Vagina (tissue), 2 donors: Measurements from ENCODE around the gene SLC46A3. TPM values are rescaled to one million over a fixed set of nuclear protein-coding genes. Genes with fewer than 3 reads are reported as not detected.

ENCODE experiments used
- DNase-seq, 2 donors: peaks; one replicate each; pipeline ENCODE4 v3.0.0-alpha.2; 2017; ENCODE audit errors: extremely low spot score in 2 of 2
- H3K27ac ChIP-seq: fragments of 200-600 bp; sonication (generic); one replicate; pipeline ENCODE4 v1.5.1; 2019
- H3K27me3 ChIP-seq: fragments of 200-600 bp; sonication (generic); one replicate; pipeline ENCODE4 v1.5.1; 2019
- H3K36me3 ChIP-seq, 2 donors: fragments of 200-600 bp; sonication (generic); one replicate each; pipeline ENCODE4 v1.5.1; 2017 to 2019
- H3K4me1 ChIP-seq: fragments of 200-600 bp; sonication (generic); one replicate; pipeline ENCODE4 v1.5.1; 2019
- H3K4me3 ChIP-seq, 2 donors: fragments of 200-600 bp; sonication (generic); 1 replicate in 1 of 2; 2 replicates in 1 of 2; pipeline ENCODE4 v1.5.1; 2016 to 2019
- H3K9me3 ChIP-seq: fragments of 200-600 bp; sonication (generic); one replicate; pipeline ENCODE4 v1.5.1; 2019
- POLR2A ChIP-seq, 2 donors: fragments of 450-650 bp; IDR thresholded peaks; one replicate each; pipeline ENCODE4 v1.6.1; 2017; ENCODE audit warnings: antibody characterized with exemption in 2 of 2, mild to moderate bottlenecking in 2 of 2, moderate library complexity in 2 of 2
- POLR2AphosphoS5 ChIP-seq, 2 donors: sonication (generic); formaldehyde crosslinking; IDR thresholded peaks; one replicate each; pipeline ENCODE4 v1.9.0; 2017; ENCODE audit warnings: antibody characterized with exemption in 2 of 2, mild to moderate bottlenecking in 2 of 2, low read depth in 1 of 2; ENCODE audit not compliant: insufficient read depth in 1 of 2
- intact Hi-C: fragments of 100-400 bp; cut with DNase I; formaldehyde crosslinking; loops from one replicate; pipeline ENCODE4 v1.15.1; 2023
- total RNA-seq: library from RNA; depleted of rRNA; stranded (reverse); fragments of >200 nt; gene quantifications from one replicate; pipeline ENCODE4 v1.2.3, GENCODE V29; 2016
- TF ChIP-seq, protein P1 (sequence below), 3 experiments: fragments of 450-650 bp in 2 of 3; fragments of 200-600 bp in 1 of 3; sonication (generic) in 1 of 3; IDR thresholded peaks; one replicate each; pipeline ENCODE4 v1.5.1; 2017 to 2019; ENCODE audit warnings: antibody characterized with exemption in 3 of 3, mild to moderate bottlenecking in 2 of 3, moderate library complexity in 2 of 3

The SLC46A3 gene
- total RNA-seq, 1 donor from 2014 or later, result 5.2 TPM

DNA sequence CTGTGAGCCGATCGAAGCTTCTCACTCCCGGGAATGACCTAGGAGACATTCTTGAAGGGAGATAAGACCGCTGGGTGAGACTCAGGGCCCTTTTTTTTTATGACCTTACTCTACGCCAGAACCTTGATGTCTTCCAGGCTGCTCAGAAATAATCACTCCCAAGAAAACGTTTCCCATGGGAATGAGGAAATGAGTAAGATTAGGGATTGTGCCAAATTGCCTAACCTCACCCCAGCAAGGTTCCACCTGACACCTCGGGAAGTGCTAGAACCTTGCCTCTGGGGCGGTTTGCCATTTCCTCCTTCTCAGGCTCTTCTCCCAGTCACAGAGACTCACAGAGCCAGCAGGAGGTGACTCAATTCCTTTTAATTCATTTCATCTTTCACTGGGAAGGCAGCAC lies 2.3 kb downstream of the SLC46A3 start:
- no peak overlapping the region for H3K4me3 ChIP-seq
- TF ChIP-seq, protein P1, sequence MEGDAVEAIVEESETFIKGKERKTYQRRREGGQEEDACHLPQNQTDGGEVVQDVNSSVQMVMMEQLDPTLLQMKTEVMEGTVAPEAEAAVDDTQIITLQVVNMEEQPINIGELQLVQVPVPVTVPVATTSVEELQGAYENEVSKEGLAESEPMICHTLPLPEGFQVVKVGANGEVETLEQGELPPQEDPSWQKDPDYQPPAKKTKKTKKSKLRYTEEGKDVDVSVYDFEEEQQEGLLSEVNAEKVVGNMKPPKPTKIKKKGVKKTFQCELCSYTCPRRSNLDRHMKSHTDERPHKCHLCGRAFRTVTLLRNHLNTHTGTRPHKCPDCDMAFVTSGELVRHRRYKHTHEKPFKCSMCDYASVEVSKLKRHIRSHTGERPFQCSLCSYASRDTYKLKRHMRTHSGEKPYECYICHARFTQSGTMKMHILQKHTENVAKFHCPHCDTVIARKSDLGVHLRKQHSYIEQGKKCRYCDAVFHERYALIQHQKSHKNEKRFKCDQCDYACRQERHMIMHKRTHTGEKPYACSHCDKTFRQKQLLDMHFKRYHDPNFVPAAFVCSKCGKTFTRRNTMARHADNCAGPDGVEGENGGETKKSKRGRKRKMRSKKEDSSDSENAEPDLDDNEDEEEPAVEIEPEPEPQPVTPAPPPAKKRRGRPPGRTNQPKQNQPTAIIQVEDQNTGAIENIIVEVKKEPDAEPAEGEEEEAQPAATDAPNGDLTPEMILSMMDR (IDR thresholded peaks at IDR 0.05), result no peak
- TF ChIP-seq POLR2AphosphoS5 (IDR thresholded peaks at IDR 0.05; ENCODE audit: insufficient read depth in 1 of 2, low read depth in 1 of 2) (no peak), POLR2A (IDR thresholded peaks at IDR 0.05) (no peak)
- peaks cover 28% of the 10 kb centered on the region for H3K4me1 ChIP-seq
- no peak for DNase-seq
- H3K27me3 ChIP-seq, result no peaks in the 10 kb centered on the region
- peaks cover 0 to 2% of the 10 kb centered on the region in 2 donors for H3K36me3 ChIP-seq
- no peak overlapping the region for H3K27ac ChIP-seq
- no peaks in the 10 kb centered on the region for H3K9me3 ChIP-seq
- intact Hi-C loops, result no loop called here

DNA sequence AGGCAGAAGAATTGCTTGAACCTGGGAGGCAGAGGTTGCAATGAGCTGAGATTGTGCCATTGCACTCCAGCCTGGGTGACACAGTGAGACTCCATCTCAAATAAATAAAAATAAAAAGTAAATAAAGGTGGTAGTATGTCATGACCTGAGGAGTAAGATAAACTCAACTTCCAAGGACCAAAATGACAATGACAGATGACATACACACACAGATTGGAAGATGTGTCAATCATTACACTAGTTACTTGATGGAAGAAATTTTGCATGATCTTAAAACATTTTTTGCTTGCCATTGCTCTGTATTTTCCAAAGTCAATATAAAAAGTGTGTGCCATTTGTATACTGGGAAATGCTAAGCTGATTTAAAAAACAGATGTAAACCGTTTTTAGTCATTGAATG lies 4.1 kb downstream of the SLC46A3 start:
- H3K36me3 ChIP-seq, result peaks cover 0 to 2% of the 10 kb centered on the region in 2 donors
- no peak for DNase-seq
- H3K4me1 ChIP-seq, result peaks cover 26% of the 10 kb centered on the region
- H3K4me3 ChIP-seq, result no peak overlapping the region
- no peak overlapping the region for H3K27ac ChIP-seq
- H3K9me3 ChIP-seq, result no peaks in the 10 kb centered on the region
- no peaks in the 10 kb centered on the region for H3K27me3 ChIP-seq
- intact Hi-C loops, result no loop called here
- TF ChIP-seq POLR2A (IDR thresholded peaks at IDR 0.05), result no peak
- TF ChIP-seq, protein P1 (IDR thresholded peaks at IDR 0.05), result no peak
- TF ChIP-seq POLR2AphosphoS5 (IDR thresholded peaks at IDR 0.05; ENCODE audit: insufficient read depth in 1 of 2, low read depth in 1 of 2), result no peak

DNA sequence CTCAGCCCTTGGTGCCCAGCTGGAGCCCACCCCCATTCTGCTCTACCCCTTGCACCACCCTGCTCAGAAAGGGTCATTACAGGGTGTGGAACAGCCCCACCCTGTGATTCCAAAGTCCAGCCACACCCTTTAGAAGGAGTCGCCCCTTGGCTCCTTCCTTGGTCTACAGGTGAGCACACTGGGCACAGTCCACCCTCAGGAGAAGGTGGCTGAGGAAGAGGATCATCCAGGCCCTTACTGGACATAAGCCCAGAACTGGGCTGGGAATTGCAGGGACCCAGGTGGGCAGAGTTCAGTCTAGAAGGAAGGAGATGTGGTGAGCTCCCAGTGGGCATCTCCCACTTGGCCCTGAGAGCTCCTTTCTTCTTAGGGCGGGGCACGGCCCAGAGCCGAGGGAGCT lies 8.6 kb downstream of the SLC46A3 start:
- H3K27me3 ChIP-seq, result no peaks in the 10 kb centered on the region
- H3K36me3 ChIP-seq, result peaks cover 0 to 2% of the 10 kb centered on the region in 2 donors
- intact Hi-C loops, result no loop called here
- TF ChIP-seq, protein P1 (IDR thresholded peaks at IDR 0.05), result no peak
- TF ChIP-seq POLR2AphosphoS5 (IDR thresholded peaks at IDR 0.05; ENCODE audit: insufficient read depth in 1 of 2, low read depth in 1 of 2), result no peak
- TF ChIP-seq POLR2A (IDR thresholded peaks at IDR 0.05), result no peak
- H3K27ac ChIP-seq, result no peak overlapping the region
- H3K4me3 ChIP-seq, result no peak overlapping the region
- H3K9me3 ChIP-seq, result no peaks in the 10 kb centered on the region
- no peaks in the 10 kb centered on the region for H3K4me1 ChIP-seq
- DNase-seq, result no peak

DNA sequence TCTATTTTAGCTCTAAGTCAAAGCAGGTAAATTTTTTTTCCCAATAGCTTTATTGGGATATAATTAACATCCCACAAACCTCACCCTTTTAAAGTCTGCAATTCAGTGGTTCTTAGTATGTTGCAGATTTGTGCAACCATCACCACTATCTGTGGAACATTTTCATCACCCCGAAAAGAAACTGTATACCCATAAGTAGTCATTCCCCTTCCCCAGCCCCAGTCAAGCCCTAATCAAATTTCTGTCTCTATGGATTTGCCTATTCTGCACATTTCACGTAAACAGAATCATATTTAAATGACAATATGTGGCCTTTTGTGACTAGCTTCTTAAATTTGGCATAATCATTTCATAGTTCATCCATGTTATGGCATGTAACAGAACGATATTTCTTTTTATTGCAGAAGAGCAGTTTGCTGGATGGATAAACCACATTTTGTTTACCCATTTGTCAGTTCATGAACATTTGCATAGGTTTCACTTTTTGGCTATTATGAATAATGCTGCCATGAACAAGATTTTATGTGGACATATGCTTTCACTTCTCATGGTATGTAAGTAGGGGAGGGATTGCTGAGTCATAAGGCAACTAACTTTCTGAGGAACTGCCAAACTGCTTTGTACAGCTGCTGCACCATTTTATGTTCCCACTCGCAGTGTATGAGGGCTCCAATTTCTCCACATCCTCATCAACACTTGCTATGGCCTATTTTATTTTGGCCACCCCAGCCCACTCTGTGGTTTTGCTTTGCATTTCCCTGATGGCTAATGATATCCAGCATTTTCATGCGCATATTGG lies 10.9 kb downstream of the SLC46A3 start:
- H3K27ac ChIP-seq, result no peak overlapping the region
- H3K27me3 ChIP-seq, result no peaks in the 10 kb centered on the region

More for the DNA sequence above, 10.9 kb downstream of the SLC46A3 start:
- TF ChIP-seq, protein P1 (IDR thresholded peaks at IDR 0.05), result no peak
- TF ChIP-seq POLR2A (IDR thresholded peaks at IDR 0.05), result no peak
- no peak for TF ChIP-seq POLR2AphosphoS5 (IDR thresholded peaks at IDR 0.05; ENCODE audit: insufficient read depth in 1 of 2, low read depth in 1 of 2)
- no peak for DNase-seq
- H3K4me1 ChIP-seq, result no peaks in the 10 kb centered on the region
- intact Hi-C loops, result no loop called here
- no peaks in the 10 kb centered on the region for H3K9me3 ChIP-seq
- H3K4me3 ChIP-seq, result no peak overlapping the region
- H3K36me3 ChIP-seq, result peaks cover 0 to 2% of the 10 kb centered on the region in 2 donors
